SIG-M5 (cell line): ENCODE data around the gene PPP2R5E.
A peak's percentile ranks its signal among the peaks of the same experiment; 100 is the strongest.
"Not testable (repeated sequence)": the region's sequence is repeated elsewhere in the genome, so short reads cannot be mapped to it uniquely, and the experiment has no call there.

ENCODE experiments used
- DNase-seq: peaks from one replicate; lab custom pipeline; 2025; lab: John Stamatoyannopoulos, UW

PPP2R5E gene

DNA sequence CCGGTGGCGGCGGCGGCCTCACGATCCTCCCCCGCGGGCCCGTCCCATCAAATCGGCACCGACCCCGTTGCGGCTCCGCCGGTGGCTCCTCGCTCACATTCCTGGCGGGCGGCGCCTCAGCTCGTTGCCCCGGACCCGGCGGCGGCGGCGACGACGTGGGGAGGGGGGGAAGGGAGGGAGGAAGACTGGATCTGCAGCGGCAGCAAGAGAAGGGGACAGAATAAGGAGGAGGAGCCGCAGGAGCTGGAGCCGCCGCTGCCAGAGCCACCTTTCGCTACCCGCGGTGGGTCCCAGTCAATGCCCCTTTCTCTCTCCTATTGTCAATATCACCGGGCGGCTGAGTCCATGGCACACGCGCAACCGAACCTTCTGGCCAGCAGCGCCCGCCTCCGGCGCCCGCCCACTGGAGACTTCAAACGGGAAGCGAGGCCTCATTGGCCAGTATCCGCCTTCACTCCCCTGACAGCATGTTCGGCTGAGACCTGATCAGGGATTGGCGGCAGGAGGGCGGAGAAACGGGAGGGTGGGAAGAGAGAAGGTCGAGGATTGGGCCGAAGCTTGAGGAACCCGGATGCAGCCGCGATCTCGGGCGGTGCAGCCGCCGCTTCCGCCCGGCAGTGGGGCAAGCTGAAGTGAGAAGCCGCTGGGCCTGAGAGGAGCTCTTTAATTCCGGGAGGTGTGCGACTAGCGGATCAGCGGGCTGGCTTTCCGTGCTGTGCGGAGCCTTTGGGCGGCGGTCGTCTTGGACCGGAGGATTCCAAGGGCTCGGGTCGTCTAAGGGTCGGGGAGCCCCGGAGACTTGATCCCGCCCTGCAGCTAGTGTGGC, at the start of gene PPP2R5E:
Gene PPP2R5E (minus strand): TSS at position 378 of the 826 bp plus-strand sequence. CDS start 3,692 bp downstream, outside the sequence.
- peak; percentile 78 for DNase-seq

DNA sequence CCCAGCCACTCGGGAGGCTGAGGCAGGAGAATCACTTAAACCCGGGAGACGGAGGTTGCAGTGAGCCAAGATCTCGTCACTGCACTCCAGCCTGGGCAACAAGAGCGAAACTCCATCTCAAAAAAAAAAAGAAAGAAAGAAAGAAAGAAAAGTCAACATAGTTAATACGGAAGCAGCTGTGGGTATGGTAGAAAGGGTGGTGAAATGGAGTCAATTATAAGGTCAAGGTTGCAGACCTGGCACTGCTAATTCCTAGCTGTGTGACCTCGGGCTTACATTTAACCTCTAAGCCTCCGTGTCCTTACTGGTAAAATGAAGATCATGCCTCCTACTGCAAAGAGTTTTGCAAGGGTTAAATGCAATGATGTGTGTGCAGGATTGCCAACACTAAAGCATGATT, 39.9 kb upstream of the PPP2R5E start:
- DNase-seq: not testable (repeated sequence)

GRCh38 chr14:63581491-63581890, 38.3 kb upstream of the PPP2R5E start:
- DNase-seq: no peak

- no peak for DNase-seq
Measured at GRCh38 chr14:63578300-63578699, 35.1 kb upstream of the PPP2R5E start.

- DNase-seq: no peak
Measured at GRCh38 chr14:63573581-63573980, 30.4 kb upstream of the PPP2R5E start.

DNA sequence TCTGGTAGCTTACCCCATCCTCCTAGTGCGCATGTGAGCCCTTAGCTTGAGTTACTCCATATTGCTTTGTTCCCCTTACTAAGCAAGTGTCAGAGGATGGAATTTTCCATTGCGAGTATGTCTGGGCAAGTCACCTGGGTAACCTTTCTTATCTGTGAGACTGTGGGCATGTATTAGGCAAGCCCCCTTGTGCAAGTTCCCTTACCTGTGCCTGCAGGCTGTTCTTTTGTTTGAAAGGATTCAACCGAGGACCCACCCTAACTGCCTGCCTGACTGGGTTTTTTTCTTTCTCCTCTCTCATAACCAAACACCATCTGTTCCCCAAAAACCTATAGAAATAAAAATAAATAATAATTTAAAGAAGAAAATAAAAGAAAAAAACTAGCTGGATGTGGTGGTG, 22.3 kb upstream of the PPP2R5E start:
- no peak for DNase-seq

GRCh38 chr14:63564318-63564717, 21.1 kb upstream of the PPP2R5E start:
- DNase-seq: no peak

- DNase-seq: no peak
Measured at GRCh38 chr14:63563370-63564026, 20.3 kb upstream of the PPP2R5E start.

DNA sequence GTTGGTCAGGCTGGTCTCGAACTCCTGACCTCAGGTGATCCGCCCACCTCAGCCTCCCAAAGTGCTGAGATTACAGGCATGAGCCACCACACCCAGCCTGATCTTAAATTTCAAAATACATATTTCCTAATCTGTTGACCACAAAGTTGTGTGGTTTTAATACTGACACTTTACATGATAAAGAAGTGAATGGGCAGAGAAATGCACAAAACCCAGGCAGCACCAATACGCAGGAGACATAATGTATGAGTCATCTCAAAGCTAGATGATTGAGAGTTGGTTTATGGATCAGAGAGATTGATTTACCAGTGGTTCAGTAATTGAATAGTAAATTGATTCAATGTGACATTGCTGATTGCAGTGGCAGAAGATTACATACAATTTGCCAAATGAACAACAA, 19.2 kb upstream of the PPP2R5E start:
- no peak for DNase-seq

DNA sequence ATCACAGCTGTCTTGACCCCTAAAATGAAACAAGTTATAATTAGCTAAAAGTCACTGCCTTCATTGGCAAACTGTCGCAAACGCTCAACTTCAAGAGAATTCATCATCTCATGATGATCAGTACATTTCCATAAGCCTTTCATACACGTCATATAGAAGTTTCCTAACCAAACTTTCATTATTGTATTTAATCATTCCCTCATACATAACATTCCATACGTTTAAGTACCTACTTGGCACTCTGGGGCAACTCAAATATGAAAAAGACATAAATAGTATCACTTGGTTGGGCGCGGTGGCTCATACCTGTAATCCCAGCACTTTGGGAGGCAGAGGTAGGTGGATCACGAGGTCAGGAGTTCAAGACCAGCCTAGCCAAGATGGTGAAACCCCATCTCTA, 12.4 kb upstream of the PPP2R5E start:
- DNase-seq: no peak

DNA sequence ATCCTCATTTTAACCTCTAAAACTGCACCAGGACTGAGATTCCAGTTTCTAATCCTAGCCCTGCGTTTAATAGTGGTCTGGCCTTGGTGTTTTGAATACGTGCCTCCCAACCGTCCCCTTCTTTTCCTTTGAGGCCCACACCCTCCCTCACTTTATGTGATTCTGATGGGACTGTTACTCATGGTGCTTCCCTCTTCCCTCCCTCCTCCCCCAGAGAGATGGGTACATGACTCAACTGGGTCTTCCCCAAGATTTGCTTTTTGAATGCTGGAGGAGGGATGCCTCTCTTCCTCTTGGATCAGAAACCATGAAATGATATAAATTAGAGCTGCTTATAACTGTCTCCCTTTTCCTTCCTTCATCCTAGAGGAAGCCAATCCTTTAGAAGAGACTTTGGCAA, 8.2 kb upstream of the PPP2R5E start:
- no peak for DNase-seq

DNA sequence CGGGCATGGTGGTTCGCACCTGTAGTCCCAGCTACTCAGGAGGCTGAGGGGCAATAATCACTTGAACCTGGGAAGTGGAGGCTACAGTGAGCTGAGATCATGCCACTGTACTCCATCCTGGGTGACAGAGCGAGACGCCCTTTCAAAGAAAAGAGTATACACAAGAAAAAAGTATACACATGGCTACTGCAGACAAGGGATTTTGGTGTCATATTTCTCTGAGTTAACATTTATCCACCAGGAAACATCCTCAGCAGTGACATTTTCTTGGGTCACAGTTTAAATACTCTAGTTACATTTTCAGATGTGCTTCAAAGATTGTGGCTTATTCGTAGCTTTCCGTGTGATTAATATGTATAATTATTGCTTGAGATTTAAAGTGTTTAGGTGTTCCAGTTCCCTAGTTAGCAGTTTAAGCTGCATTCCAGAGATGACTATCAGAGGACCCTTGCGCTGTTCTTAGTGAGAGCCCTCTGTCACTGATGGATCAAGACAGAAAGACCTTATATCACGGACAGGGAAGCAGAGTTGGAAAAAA, 4.7 kb upstream of the PPP2R5E start:
- DNase-seq: no peak

GRCh38 chr14:63545431-63545830, 2.3 kb upstream of the PPP2R5E start:
- no peak for DNase-seq

GRCh38 chr14:63544591-63545299, 1.6 kb upstream of the PPP2R5E start:
- DNase-seq: no peak

DNA sequence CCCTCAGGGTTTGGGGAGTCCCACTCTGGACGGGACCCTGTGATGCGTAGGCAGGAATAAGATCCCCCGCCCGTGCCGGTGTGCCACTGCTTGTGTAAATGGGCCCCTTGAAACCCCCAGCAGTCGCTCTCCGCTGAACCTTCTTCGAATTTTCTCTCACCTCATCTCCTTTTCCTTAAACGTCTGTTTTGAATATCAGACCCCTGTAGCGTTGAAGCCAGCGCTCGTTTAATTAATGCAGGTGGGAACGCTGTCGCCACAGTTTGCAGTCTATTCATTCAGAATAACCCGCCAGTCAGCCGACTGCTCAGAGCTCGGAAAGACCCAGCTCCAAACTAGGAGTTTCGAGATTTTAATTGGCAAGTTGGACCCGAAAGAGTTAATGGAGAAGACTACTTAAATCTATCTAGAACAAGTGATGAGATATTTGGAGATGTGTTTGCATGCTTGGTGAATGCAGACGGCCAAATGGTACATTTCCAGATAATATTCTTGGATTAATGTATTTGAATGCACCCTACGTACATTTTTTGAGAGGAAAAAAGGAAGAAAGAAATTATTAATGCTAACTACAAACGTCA, 739 bp upstream of the PPP2R5E start:
- no peak for DNase-seq

DNA sequence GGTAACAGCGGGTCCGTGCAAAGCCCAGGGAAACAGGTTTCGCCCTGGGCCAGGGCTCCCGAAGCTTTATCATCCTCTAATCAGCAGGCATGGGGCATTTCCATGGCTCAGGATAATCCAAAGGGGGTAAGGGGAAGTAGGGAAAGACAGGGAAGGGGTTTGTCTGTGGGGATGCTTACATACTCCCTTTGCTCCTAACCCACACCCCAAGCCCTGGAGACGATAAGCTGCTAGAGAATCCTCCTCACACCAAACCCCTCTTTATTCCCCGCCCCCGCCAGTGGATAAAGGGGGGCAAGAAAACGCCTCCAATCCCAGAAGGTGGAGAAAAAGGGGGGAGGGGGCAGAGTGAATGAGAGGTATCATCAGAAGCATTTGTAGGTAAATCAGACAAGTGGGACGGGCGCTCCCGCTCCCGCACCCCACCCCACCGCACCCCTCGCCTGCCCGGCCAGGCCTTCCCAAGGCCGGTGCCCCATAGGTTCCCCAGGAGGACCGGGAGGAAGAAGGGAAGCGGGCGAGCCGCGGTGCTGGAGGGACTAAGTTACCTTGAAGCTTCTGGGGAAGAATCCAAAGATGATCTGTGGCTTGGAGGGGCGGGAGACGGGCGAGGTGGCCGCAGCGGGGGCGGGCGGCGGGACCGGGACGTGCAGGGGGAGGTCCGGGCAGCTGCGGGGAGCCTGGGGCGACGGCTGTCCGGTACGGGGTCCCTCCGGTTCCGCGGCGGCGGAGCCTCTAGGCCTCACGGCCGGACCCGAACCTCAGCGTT, 762 bp downstream of the PPP2R5E start:
- DNase-seq: no peak

- DNase-seq: no peak
Measured at GRCh38 chr14:63535918-63536317, 7.3 kb downstream of the PPP2R5E start.

GRCh38 chr14:63533474-63533873, 9.7 kb downstream of the PPP2R5E start:
- DNase-seq: no peak

DNA sequence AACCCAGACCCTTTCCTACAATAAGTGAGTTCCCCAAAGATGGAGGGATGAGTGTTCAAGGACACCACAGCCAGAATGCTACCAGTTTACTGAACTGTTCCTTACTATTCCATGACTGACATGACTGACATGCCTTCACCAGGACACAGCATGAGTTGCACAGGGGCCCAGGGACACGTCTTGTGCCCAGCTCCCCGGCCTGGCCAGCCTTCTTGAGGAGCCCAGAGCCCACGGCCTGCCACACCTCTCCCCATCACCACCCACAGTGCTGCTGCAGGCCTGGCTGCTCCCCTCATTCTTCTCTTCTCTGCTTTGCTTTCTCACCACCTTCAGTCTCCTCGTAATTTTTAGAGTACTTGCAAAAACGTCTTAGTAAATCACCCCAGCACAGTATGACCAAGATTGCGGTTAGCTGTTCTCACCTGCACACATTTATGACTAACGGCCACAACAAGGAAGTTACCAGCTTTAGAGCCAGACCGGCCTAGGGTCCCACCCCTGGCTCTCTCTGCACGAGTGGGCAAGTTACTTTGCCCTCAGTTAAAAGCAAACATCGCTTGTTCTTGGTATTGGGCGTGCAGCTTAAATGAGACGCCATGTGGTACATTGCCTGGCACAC, 18.5 kb downstream of the PPP2R5E start:
- no peak for DNase-seq

GRCh38 chr14:63523735-63524426, 19.3 kb downstream of the PPP2R5E start:
- no peak for DNase-seq
